ENCODE measurements around the gene CEP350.

CEP350 gene, protein sequence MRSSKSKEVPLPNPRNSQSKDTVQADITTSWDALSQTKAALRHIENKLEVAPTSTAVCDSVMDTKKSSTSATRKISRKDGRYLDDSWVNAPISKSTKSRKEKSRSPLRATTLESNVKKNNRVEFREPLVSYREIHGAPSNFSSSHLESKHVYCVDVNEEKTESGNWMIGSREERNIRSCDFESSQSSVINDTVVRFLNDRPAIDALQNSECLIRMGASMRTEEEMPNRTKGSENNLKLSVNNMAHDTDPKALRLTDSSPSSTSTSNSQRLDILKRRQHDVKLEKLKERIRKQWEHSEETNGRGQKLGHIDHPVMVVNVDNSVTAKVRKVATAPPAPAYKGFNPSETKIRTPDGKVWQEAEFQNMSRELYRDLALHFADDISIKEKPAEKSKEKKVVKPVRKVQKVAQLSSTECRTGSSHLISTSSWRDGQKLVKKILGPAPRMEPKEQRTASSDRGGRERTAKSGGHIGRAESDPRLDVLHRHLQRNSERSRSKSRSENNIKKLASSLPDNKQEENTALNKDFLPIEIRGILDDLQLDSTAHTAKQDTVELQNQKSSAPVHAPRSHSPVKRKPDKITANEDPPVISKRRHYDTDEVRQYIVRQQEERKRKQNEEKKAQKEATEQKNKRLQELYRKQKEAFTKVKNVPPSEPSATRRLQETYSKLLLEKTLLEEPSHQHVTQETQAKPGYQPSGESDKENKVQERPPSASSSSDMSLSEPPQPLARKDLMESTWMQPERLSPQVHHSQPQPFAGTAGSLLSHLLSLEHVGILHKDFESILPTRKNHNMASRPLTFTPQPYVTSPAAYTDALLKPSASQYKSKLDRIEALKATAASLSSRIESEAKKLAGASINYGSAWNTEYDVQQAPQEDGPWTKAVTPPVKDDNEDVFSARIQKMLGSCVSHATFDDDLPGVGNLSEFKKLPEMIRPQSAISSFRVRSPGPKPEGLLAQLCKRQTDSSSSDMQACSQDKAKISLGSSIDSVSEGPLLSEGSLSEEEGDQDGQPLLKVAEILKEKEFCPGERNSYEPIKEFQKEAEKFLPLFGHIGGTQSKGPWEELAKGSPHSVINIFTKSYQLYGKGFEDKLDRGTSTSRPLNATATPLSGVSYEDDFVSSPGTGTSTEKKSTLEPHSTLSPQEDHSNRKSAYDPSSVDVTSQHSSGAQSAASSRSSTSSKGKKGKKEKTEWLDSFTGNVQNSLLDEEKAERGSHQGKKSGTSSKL (N-terminal part only)

DNA sequence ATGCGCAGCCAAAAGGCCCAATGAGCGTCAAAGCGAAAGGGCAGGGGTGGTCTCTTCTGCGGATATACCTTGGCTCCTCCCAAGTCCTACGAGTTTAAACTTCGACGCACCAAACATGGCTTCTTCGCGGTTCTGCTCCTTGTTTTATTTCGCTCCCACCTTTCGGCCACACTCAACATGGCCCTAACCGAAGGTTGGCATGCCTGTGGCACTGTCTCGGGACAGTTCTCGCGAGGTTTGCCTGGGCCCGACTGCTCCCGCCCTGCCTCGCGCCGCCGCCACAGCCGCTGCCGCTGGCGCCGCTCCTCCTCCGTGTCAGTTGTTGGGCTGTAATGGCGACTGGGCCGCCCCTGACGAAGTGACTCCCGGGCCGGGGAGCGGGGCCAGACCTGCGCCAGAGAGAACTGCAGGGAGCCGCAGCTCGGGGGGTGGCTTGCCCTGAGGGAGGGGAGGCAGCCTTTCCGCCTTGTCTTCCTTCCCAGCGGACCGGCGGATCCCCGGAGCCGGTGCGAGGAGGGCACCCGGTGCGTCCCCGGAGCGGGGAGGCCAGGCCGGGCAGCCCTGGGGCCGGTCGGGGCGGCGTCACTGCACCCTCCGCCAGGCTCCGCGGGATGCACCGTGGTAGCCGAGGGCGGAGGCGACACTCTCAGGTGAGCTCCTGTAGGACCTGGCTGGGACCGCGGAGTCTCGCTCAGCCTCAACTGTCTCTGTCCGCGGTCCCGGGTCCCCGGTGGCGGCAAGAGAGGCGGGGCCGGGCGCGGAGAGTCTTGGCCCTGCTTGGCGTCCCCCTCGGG, at the start of gene CEP350:
TSS of gene CEP350 (plus strand) at position 318 of the 794 bp plus-strand sequence. CDS start 31,372 bp downstream, outside the sequence.
- DNase-seq (ENCODE audit: low spot score), result peak; percentile 99

DNA sequence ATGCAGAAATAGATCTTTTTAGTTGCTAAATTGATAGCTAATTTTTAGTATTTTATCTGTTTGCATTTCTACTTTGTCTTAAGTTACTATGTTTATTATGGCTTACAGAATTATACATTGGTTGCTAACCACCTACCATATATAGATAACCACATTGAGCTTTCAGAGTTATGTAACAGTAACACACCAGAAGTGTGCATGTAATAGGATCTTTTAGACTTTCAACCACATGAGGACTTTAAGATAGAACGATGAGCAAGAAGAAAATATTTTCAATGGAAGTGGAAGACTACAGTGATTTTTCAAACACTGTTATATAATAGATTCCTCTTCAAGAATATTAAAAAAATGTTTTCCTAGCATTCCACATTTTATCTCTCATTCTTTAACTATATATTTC, 43.7 kb upstream of the CEP350 start:
- no peak for DNase-seq (ENCODE audit: low spot score)

DNA sequence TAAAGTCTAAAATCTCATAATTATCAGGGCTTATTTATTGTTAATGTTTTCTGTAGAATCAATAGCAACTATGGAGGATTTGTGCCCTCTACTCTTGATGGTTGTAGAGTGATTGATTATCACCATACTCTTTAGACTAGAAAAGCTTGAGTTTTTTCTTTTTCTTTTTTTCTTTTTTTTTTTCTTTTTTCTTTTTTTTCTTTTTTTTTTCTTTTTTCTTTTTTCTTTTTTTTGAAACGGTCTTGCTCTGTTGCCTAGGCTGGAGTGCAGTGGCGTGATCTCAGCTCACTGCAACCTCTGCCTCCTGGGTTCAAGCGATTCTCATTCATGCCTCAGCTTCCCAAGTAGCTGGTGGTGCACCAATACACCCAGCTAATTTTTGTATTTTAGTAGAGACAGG, 42.8 kb upstream of the CEP350 start:
- DNase-seq (ENCODE audit: low spot score), result no peak

DNA sequence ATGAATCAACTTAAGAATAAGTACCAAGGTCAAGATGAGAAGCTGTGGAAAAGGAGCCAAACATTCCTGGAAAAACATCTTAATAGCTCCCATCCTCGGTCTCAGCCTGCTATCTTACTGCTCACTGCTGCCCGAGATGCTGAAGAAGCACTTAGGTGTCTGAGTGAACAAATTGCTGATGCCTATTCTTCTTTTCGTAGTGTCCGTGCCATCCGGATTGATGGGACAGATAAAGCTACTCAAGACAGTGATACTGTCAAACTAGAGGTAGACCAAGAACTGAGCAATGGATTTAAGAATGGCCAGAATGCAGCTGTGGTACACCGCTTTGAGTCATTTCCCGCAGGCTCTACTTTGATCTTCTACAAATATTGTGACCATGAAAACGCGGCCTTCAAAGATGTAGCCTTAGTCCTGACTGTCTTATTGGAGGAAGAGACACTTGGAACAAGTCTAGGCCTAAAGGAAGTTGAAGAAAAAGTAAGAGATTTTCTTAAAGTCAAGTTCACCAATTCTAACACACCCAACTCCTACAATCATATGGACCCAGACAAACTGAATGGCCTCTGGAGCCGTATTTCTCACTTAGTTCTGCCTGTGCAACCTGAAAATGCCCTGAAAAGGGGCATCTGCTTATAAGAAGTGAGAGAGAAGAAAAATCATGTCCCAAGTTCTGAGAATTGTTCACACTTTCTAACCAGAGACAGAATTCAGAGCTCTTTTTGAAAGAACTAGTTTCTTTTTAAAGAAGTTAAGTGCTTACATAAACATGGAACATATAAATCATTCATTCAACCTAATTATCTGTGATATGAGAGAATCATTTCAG, 36.8 kb upstream of the CEP350 start:
- DNase-seq (ENCODE audit: low spot score), result no peak

DNA sequence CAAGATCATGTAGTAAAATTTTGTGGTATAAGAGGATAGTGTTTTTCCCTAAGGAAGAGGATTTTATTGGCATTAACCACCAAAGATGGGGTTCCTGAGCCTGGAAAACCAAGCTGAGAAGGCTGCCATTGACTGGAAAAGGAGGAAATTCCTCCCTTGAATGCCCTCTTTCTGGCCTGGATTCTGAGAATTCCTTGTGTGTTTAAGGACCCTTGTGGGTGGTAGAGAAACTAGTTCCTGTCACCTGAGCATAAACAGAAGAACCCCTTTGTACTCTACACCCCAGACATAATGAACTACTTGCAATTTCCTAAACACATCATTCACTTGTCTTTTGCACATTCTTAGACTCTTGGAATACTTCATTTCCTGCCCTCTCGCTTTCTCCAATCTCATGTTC, 33.1 kb upstream of the CEP350 start:
- no peak for DNase-seq (ENCODE audit: low spot score)

DNA sequence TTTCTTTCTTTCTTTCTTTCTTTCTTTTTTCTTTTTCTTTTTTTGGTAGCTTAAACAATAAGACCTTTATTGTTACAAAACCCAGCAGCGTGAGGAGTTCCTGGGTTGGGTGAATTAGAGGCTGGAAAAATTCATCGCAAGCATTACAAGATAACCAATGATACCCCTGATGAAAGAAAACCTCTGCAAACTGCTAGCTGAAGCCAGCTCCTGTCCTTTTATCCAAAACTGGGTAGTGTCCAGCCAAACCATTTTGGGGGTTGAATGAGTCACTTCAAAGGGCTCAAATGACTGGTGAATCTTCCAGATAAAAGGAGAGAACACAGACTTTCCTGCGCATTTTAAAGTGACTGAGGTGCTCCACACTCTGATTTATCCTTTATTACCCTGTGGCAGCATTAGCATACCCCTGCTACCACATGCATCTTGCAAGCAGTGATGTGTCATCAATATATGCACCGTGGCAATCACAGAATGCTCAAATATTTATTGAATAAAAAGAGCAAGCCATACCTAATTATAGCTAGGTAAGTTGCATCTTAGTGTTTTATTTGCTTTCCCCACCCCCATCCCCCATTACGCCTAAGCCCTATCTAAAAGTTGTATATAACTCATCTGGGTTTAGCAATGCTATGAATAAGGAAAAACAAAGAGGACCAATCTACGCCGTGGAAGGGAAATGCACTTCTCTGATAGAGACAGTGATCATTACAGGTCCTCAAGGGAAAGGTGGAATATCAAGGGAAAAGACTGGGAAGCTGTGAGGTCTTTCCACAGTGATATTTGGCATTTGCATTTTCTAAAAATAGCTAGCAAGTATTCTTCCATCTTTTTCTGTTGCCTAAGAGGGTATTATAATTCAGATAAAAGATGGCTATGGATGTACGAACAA, 32.4 kb upstream of the CEP350 start:
- no peak for DNase-seq (ENCODE audit: low spot score)

DNA sequence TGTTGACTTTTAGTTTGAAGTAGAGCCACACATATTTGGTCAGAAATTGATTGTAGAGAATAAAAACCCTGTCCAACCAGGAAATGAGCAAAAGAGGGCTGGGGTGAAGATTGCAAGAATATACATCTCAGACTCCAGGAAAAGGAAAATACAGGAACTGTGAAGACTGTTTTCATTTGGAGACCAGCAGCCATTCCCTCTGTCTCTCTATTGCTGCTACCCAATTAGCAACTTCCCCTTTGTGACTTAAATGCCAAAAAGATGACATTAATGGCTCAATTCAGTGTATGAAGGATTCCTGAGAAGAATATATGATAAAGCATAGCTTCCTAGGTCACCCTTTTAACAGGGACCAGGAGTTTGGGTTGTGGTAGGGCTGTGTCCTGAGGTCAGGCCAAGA, 31.6 kb upstream of the CEP350 start:
- DNase-seq (ENCODE audit: low spot score), result no peak

DNA sequence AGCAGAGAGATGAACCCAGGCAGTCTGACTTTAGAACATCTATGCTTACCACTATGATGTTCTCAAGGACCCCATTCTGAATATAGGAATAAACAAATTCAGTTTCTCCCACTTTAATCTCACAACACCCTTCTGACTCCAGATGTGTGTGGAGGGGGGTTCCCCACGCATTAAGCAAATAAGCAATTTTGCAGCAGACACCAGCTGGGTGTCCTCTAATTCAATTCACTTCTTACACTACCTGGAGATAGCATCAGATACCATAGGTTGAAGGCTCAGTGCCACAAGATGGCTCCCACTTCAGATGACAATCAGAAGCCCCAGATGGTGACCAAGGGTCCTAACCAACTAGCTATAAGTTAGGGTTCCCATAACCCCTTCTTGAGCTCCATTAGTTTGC, 30.3 kb upstream of the CEP350 start:
- DNase-seq (ENCODE audit: low spot score), result no peak

DNA sequence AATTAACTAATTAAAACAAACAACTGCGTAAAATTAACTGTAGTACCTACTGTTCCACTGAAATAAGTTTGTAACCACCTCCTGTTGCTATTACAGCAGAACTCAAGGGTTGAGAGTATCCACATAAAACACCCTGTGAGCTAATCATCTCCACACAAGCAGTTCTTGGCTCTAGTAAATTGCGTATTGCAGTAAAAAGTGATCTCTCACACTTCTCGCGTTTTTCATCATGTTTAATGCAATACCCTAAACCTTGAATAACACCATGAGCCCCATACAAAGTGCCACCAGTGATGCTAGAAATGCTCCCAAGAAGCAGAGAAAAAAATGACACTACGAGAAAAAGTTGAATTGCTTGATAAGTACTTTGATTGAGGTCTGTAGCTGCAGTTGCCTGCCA, 29.3 kb upstream of the CEP350 start:
- DNase-seq (ENCODE audit: low spot score), result no peak

DNA sequence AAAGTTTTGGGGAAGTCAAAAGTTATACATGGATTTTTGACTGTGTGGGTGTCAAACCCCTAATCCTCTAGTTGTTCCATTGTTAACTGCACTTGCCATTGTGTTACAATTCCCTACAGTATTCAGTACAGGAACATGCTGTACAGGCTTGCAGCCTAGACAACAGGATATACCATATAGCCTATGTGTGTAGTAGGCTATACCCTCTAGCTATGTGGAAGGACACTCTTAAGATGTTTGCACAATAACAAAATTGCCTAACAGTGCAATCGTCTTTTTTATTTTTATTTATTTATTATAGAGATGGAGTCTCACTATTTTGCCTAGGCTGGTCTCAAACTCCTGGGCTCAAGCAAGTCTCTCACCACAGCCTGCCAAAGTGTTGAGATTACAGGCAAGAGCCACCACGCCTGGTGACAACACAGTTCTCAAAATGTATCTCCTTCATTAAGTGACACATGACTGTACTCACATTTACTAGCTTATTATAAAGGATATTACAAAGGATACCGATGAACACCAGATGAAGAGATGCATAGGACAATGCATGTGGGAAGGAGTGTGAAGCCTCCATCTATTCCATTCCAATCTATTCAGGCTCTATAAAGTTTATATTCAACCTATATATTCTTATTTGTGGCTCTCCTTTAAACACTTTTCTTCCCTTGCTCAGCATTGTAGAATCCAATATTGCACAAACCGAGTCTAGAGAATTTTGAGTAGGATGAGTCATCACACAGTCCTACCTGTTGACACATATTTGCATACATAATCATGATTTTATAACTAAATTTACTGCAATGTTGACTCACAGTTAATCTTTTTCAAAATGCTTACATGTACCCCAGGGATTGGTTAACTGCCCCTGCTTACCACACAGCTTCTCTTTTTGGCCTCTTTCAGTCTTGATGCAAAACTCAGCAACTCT, 28.4 kb upstream of the CEP350 start:
- no peak for DNase-seq (ENCODE audit: low spot score)

DNA sequence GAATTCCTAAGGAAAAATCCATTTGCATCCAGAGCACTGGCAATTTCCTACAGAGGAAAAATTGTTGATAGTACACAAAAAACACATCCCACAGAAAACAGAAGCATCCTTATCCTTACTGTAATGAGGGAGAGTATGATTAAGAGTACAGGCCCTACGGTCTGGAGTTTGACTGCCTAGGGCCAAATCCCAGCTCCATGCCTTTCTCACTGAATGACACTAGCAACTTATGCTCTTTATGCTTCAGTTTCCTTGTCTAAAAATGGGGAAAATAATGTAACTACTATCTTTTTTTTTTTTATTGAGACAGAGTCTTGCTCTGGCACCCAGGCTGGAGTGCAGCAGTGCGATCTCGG, 27.8 kb upstream of the CEP350 start:
- DNase-seq (ENCODE audit: low spot score), result no peak

DNA sequence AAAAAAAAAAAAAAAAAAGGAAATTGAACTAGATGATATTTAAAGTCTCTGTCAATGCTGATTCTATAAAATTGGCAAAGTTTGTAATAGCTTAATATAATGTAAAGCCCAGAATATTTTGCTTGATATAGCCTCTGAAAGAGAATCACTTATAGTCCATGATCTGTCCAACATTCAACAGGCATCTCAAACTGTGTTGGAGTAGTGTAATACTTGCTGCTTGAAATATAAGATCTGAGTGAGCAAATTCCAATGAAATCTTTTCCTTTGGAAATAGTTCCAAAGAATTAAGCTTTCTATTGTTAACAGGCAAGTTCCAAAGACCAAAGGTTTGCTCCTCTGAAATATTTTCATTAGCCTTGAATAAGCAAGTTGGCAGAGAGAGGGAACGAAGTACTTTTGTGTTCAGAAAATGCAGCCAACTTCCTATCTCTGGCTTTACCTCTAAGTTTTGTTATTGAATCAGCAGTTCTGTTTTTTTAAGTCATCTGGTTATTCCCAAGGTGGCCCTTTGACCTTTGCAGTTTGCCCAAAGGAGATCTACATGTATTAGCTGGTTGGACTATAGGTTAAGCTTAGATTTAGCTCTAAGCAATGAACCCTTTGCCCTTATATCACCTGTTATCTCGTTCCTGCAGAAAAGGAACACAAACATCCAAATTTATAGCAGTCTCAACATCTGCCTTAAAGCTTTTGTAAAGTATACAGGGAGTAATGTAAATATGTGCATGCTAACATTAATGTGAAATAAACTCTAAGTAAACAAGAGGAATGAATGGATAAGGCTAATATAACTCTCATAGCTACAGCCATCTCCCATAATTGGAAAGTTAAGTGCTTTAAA, 24.4 kb upstream of the CEP350 start:
- no peak for DNase-seq (ENCODE audit: low spot score)

DNA sequence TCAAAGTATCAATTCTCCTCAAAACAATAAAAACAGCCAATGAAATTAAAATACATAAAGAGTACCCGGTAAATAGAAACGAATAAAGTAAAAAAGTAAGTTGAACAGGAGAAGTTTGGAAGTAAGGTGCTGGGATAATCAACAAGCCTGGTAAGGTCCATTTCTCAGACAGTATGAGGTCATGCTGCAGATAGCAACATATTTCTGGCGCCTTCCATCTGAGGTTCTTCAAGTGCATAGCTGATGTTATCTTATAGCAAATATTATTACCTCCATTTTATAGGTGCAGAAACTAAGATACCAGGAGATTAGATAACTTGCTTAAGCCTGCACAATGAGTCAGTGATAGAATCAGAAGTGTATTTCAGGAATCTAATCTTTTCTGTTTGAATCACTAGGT, 23.7 kb upstream of the CEP350 start:
- DNase-seq (ENCODE audit: low spot score), result no peak

DNA sequence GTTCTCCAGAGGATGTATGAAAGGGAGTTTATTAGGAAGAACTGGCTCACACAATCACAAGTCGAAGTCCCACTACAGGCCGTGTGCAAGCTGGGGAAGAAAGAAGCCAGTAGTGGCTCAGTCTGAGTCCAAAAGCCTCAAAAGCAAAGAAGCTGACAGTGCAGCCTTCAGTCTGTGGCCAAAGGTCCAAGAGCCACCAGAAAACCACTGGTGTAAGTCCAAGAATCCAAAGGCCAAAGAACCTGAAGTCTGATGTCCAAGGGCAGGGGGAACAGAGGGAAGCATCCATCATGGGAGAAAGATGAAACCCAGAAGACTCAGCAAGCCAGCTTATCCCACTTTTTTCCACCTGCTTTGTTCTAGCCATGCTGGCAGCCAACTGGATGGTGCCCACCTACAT, 21.4 kb upstream of the CEP350 start:
- DNase-seq (ENCODE audit: low spot score), result no peak

DNA sequence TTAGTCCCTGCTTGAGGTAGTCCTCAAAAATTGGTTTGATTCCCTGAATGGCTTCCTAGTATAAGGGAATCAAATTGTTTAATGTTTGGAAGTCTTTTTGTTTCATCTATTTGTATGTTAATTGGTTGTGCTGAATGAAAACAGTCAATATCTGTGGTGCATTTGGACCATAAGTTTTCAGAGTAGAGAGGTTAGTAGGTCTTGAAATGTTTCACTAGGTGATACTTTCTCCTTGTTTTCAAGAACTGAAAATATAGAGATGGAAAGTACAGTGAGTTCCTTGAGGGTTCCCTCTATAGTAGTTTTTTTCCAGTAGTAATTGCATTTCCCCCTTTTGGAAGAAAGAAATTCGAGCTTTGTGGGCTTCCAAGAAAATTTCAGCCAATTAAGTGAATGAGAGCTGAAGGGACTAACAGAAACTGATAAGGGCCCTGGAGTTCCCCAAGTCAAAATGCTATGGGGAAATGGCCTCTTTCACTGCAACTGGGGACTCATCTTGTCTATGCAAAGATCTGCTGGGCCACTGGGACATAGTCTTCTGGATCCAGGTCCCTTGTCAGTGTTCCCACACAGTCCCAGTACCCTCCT, 18.6 kb upstream of the CEP350 start:
- DNase-seq (ENCODE audit: low spot score), result no peak

DNA sequence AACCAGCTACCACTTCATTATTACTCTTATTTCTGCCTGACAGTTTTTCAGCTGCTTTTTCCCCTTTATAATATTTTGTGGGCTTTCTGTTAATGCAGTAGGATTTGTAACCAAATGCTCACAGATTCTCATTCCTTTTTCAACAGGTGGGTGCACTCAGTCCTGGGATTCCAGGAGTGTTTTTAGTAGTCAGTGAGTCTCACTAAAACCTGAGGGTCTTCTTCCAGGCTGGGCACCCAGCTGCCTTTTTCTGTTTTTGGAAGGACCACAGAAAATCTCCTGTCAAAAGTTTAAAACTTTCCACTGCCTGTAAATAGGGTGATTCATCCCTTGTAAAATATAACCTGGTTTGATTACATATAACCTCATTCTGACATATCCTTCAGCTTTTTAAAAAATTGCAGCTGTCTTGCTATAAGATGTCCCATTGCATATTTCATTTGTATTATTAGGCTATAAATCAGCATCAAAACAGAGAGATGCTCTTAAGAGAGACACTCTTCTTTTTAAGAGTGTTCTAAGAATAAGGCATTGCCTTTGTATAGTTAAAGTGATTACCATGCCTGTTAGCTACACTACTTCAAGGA, 16.8 kb upstream of the CEP350 start:
- no peak for DNase-seq (ENCODE audit: low spot score)

DNA sequence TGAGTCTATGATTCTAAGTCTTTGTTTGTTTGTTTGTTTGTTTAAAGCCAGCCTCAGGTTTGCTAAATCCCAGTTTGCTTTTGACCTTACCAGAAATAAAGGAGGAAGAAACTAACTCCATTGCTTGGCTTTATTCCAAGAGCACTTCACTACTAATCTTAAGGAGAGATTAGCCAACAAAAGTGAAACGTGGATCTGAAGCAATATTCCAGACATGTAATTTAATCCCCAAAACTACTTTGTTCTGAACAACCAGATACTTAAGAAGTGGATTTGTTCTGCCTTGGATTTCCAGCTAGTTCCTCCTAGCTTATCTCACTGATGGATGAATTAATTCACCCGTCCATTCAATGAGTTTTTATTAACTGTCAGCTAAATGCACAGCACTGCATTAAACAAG, 15.9 kb upstream of the CEP350 start:
- DNase-seq (ENCODE audit: low spot score), result no peak
